Left lung (tissue), 10 donors: ENCODE results near the gene PDPN. TPM values are rescaled to one million over a fixed set of nuclear protein-coding genes. Genes with fewer than 3 reads are reported as not detected.

Experiments used
- ATAC-seq: fragments of 200-7000 bp; cut with Tn5 transposase; one replicate; pipeline ENCODE4 v1.9.1; 2020; ENCODE audit warnings: moderate library complexity
- DNase-seq, 4 donors: peaks; one replicate each; pipeline ENCODE4 v3.0.0-alpha.2; 2013 to 2020
- H3K27ac ChIP-seq, 2 donors: fragments of 200-600 bp; sonication (generic) in 1 of 2; one replicate each; pipeline versions ENCODE4 v1.5.0 to v1.8.0; 2020 to 2021
- H3K27me3 ChIP-seq, 2 donors: fragments of 200-600 bp; sonication (generic) in 1 of 2; one replicate each; pipeline versions ENCODE4 v1.5.0 to v1.8.0; 2020 to 2021
- H3K36me3 ChIP-seq, 2 donors: fragments of 200-600 bp; sonication (generic) in 1 of 2; one replicate each; pipeline versions ENCODE4 v1.5.0 to v1.8.0; 2020 to 2021
- H3K4me1 ChIP-seq, 2 donors: fragments of 200-600 bp; one replicate each; pipeline ENCODE4 v1.8.0; 2021
- H3K4me3 ChIP-seq, 2 donors: fragments of 200-600 bp; sonication (generic) in 1 of 2; one replicate each; pipeline versions ENCODE4 v1.5.0 to v1.8.0; 2020 to 2021; ENCODE audit warnings: mild to moderate bottlenecking in 1 of 2
- H3K9me3 ChIP-seq, 2 donors: fragments of 200-600 bp; sonication (generic) in 1 of 2; one replicate each; pipeline versions ENCODE4 v1.5.0 to v1.8.0; 2020 to 2021
- intact Hi-C, 2 donors: fragments of 100-400 bp; cut with DNase I; formaldehyde crosslinking; loops; one replicate each; pipeline versions ENCODE4 v1.11.2 to v1.14.2; 2022
- polyA plus RNA-seq, 6 donors: library from polyadenylated mRNA; unstranded; fragments of 120-200 nt; gene quantifications; one replicate each; pipeline ENCODE4 v1.2.1, GENCODE V29; 2013; ENCODE audit not compliant: insufficient read length in 6 of 6
- total RNA-seq, 2 donors: library from RNA; stranded (reverse); fragmentation: NEBNext Ultra II Directional; extraction: Animal tissue kit (Norgen Biotek cat#: 25700); gene quantifications; one replicate each; pipeline ENCODE4 v1.2.1, GENCODE V29; 2021
- TF ChIP-seq, protein P1 (sequence below), 2 donors: fragments of 200-600 bp; sonication (generic) in 1 of 2; IDR thresholded peaks; one replicate each; pipeline versions ENCODE4 v1.5.0 to v1.8.0; 2021; ENCODE audit warnings: antibody characterized with exemption in 2 of 2
- donor health status: DM: no; HTN: yes; CAD: no.
- donor health status: DM: no; HTN: no; CAD: no.

The PDPN gene
- total and polyA plus RNA-seq, 8 donors = 23.6 to 57.6 (median 46.3) TPM

GRCh38 chr1:13661539-13661938, 77.9 kb downstream of the PDPN start:
- DNase-seq = no peak
- TF ChIP-seq, protein P1, sequence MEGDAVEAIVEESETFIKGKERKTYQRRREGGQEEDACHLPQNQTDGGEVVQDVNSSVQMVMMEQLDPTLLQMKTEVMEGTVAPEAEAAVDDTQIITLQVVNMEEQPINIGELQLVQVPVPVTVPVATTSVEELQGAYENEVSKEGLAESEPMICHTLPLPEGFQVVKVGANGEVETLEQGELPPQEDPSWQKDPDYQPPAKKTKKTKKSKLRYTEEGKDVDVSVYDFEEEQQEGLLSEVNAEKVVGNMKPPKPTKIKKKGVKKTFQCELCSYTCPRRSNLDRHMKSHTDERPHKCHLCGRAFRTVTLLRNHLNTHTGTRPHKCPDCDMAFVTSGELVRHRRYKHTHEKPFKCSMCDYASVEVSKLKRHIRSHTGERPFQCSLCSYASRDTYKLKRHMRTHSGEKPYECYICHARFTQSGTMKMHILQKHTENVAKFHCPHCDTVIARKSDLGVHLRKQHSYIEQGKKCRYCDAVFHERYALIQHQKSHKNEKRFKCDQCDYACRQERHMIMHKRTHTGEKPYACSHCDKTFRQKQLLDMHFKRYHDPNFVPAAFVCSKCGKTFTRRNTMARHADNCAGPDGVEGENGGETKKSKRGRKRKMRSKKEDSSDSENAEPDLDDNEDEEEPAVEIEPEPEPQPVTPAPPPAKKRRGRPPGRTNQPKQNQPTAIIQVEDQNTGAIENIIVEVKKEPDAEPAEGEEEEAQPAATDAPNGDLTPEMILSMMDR (IDR thresholded peaks at IDR 0.05) = no peak
- intact Hi-C loops = loop anchor here in 1 of 2 donors (10.0 kb wide), 1 partner anchor 163 kb away; no protein-coding TSS in a partner anchor
- peaks cover 0 to 4% of the 10 kb centered on the region in 2 donors for H3K9me3 ChIP-seq
- no peak overlapping the region for H3K27ac ChIP-seq
- peaks cover 0 to 6% of the 10 kb centered on the region in 2 donors for H3K27me3 ChIP-seq
- H3K4me1 ChIP-seq = peaks cover 5 to 43% of the 10 kb centered on the region in 2 donors
- no peaks in the 10 kb centered on the region for H3K36me3 ChIP-seq
- H3K4me3 ChIP-seq = no peak overlapping the region
- peak; percentile 33 for ATAC-seq

DNA sequence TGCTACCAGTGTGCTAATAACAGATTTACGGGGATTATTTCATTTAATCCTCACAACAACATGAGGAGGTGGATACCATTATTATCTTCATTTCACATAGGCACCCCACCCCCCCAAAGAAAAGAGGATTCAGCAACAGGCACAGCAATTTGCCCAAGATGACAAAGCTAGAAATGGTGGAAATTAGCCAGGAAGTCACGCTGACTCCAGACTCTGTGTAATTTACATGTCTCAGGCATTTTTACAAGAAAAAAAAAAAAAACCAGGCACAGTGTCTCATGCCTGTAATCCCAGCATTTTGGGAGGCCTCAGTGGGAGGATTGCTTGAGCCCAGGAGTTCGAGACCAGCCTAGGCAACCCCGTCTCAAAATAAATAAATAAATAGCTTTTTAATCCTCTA, 78.9 kb downstream of the PDPN start:
- Histone ChIP-seq H3K4me3 (no peak overlapping the region), H3K27ac (no peak overlapping the region), H3K4me1 (peaks cover 5 to 43% of the 10 kb centered on the region in 2 donors), H3K36me3 (no peaks in the 10 kb centered on the region), H3K27me3 (peaks cover 0 to 6% of the 10 kb centered on the region in 2 donors), H3K9me3 (peaks cover 0 to 4% of the 10 kb centered on the region in 2 donors)
- TF ChIP-seq, protein P1 (IDR thresholded peaks at IDR 0.05) = no peak
- ATAC-seq = peak; percentile 31
- intact Hi-C loops = loop anchor here in 1 of 2 donors (10.0 kb wide), 1 partner anchor 162 kb away; no protein-coding TSS in a partner anchor
- DNase-seq = peak in 1 of 4 donors; percentile 13

GRCh38 chr1:13663969-13664368, 80.3 kb downstream of the PDPN start:
- ATAC-seq (no peak), DNase-seq (no peak)
- H3K4me1 ChIP-seq = peaks cover 5 to 43% of the 10 kb centered on the region in 2 donors
- H3K36me3 ChIP-seq = no peaks in the 10 kb centered on the region
- no peak overlapping the region for H3K4me3 ChIP-seq
- peaks cover 0 to 6% of the 10 kb centered on the region in 2 donors for H3K27me3 ChIP-seq
- intact Hi-C loops = loop anchor here in 1 of 2 donors (2.0 to 10.0 kb wide), 2 partner anchors 161 to 297 kb away; no protein-coding TSS in a partner anchor
- TF ChIP-seq, protein P1 (IDR thresholded peaks at IDR 0.05) = no peak
- no peak overlapping the region for H3K27ac ChIP-seq
- peaks cover 0 to 4% of the 10 kb centered on the region in 2 donors for H3K9me3 ChIP-seq

GRCh38 chr1:13664451-13664850, 80.8 kb downstream of the PDPN start:
- no peak for DNase-seq
- Histone ChIP-seq H3K27me3 (peaks cover 0 to 6% of the 10 kb centered on the region in 2 donors), H3K4me3 (no peak overlapping the region), H3K36me3 (no peaks in the 10 kb centered on the region), H3K4me1 (peaks cover 5 to 43% of the 10 kb centered on the region in 2 donors), H3K27ac (no peak overlapping the region), H3K9me3 (peaks cover 0 to 2% of the 10 kb centered on the region in 2 donors)
- TF ChIP-seq, protein P1 (IDR thresholded peaks at IDR 0.05) = no peak
- ATAC-seq = no peak
- intact Hi-C loops = loop anchor here in 1 of 2 donors (2.0 to 10.0 kb wide), 2 partner anchors 160 to 296 kb away; no protein-coding TSS in a partner anchor

- H3K27me3 ChIP-seq = peaks cover 0 to 6% of the 10 kb centered on the region in 2 donors
- no peak for DNase-seq
- no peak overlapping the region for H3K4me3 ChIP-seq
- TF ChIP-seq, protein P1 (IDR thresholded peaks at IDR 0.05) = no peak
- intact Hi-C loops = loop anchor here in 1 of 2 donors (10.0 kb wide), 1 partner anchor 158 kb away; no protein-coding TSS in a partner anchor
- H3K27ac ChIP-seq = no peak overlapping the region
- H3K4me1 ChIP-seq = peaks cover 5 to 43% of the 10 kb centered on the region in 2 donors
- H3K36me3 ChIP-seq = no peaks in the 10 kb centered on the region
- no peaks in the 10 kb centered on the region for H3K9me3 ChIP-seq
- ATAC-seq = no peak
Measured at GRCh38 chr1:13666317-13666716, 82.7 kb downstream of the PDPN start.

Other genes with a start within 250 kb of the PDPN start
- gene PRAMEF14, start 236.7 kb upstream of the PDPN start, total RNA-seq = not detected
- gene PRAMEF14, start 236.7 kb upstream of the PDPN start, polyA plus RNA-seq = not detected
- not detected for gene PRAMEF19, start 211.9 kb upstream of the PDPN start, total RNA-seq
- gene PRAMEF19, start 211.9 kb upstream of the PDPN start, polyA plus RNA-seq = not detected
- gene PRAMEF17, start 194.2 kb upstream of the PDPN start, total RNA-seq = not detected
- gene PRAMEF17, start 194.2 kb upstream of the PDPN start, polyA plus RNA-seq = not detected
- gene PRAMEF20, start 173.4 kb upstream of the PDPN start, total RNA-seq = not detected
- not detected for gene PRAMEF20, start 173.4 kb upstream of the PDPN start, polyA plus RNA-seq
- not detected for gene LRRC38, start 69.8 kb upstream of the PDPN start, total RNA-seq
- not detected for gene LRRC38, start 69.8 kb upstream of the PDPN start, polyA plus RNA-seq
- gene PRDM2, start 116.4 kb downstream of the PDPN start, total RNA-seq = 10 to 100 TPM; 39.6 to 42.7 TPM
- 10 to 100 TPM; 41.9 to 51.7 (median 47.0) TPM for gene PRDM2, start 116.4 kb downstream of the PDPN start, polyA plus RNA-seq